GOT3 (cell line): ENCODE data around the gene METAP1.
"Not testable (repeated sequence)": the region's sequence is repeated elsewhere in the genome, so short reads cannot be mapped to it uniquely, and the experiment has no call there.

Source experiments
- DNase-seq: peaks from one replicate; lab custom pipeline; 2025; ENCODE audit warnings: mixed read lengths; lab: John Stamatoyannopoulos, UW

Gene METAP1

DNA sequence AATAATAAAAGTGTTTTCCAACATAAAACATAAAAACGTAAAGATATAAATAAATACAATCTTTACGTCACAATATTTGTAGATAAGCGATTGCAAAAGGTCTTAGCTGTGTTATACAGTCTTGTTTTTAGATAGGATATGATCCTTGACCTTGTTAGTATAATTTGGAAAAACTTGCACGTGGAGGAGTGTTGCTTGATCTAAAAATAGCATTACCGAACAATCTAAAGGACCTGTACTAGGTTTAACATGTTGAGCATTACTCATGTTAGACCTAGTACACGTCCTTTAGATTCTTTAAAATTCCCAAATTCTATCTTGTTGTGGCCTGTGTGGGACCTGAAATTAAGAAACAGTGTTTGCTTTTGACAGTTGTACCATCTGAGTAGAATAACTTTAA, 1.6 kb downstream of the METAP1 start:
- no peak for DNase-seq

DNA sequence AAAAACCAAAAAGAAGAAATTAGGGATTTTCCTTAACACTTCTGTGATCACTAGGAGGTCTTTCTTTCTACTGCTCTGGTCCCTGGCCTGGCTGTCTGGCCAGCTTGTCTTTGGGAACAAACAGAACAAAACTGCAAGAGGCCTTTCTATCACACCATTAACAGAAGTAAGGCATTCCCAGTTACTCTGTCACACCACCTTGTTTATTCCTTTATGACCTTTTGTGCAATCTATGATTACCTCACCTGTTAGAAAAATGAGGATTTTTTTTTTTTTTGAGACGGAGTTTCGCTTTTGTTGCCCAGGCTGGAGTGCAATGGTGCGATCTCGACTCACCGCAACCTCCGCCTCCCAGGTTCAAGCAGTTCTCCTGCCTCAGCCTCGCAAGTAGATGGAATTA, 3.0 kb downstream of the METAP1 start:
- DNase-seq: no peak

- DNase-seq: no peak
Measured at GRCh38 chr4:99002279-99002678, 6.8 kb downstream of the METAP1 start.

GRCh38 chr4:99008051-99008450, 12.5 kb downstream of the METAP1 start:
- DNase-seq: no peak

DNA sequence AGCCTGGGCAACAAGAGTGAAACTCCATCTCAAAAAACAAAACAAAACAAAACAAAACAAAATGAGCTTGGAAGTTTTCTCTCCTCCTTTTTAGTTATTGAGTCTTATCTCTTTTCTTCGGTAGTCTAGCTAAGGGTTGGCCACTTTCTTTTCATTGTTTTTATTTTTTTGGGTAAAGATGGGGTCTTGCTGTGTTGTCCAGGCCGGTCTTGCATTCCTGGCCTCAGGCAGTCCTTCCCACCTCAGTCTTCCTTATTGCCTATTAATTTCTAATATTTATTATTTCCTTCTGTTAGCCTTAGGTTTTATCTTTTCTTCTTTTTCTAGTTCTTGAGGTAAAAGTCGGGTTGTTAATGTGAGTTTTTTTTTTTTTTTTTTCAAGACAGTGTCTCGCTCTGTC, 16.4 kb downstream of the METAP1 start:
- no peak for DNase-seq

DNA sequence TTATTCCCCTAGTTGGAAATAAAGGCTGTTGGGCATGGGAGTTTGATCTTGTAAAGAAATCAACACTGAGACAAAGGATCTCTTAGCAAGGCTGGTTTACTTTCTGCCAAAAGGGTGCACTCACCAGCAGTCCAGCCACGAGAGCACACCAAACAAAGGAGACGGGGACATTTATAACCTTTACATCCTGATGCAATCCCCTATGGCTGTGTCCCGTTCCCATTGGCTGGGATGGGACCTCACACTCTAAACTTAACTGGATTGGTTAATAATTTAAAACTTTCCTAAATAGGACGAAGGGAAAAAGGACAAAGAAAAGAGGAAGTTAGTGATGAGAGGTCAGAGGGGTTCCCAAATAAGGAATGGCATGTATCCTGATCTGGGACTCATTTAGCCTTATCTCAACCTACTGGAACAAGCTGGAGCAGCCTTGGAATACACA, 17.9 kb downstream of the METAP1 start:
- no peak for DNase-seq

GRCh38 chr4:99013884-99014523, 18.5 kb downstream of the METAP1 start:
- no peak for DNase-seq

DNA sequence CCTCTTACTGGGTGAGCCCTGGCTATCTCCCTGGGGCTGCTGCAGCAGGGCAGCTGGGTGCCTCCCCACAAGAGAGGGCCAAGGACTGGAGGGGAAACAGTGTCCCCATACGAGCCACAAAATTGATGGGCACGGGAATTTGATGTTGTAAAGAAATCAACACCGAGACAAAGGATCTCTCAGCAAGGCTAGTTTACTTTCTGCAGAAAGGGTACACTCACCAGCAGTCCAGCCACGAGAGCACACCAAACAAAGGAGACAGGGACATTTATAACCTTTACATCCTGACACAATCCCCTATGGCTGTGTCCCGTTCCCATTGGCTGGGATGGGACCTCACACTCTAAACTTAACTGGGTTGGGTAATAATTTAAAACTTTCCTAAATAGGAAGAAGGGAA, 25.9 kb downstream of the METAP1 start:
- DNase-seq: no peak

DNA sequence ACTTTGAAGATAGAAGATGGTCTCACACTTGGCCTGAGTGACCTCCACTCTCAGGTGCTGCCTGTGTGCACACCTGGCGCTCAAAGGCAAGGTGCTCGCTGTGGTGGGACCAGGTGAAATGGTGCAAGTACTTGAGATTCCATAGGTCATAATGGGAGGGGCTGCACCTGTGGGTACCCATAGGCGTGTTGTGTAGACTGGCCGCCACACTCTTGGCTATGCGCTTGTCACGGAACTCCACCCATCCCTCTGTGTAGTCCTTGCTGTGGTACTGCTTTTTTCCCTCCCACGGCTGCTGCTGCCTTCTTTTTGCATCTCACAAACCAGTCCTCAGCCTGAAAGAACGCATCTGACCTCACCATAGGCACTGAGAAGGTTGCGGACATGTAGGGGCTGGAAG, 27.0 kb downstream of the METAP1 start:
- DNase-seq: no peak

GRCh38 chr4:99023800-99024251, 28.3 kb downstream of the METAP1 start:
- DNase-seq: not testable (repeated sequence)

DNA sequence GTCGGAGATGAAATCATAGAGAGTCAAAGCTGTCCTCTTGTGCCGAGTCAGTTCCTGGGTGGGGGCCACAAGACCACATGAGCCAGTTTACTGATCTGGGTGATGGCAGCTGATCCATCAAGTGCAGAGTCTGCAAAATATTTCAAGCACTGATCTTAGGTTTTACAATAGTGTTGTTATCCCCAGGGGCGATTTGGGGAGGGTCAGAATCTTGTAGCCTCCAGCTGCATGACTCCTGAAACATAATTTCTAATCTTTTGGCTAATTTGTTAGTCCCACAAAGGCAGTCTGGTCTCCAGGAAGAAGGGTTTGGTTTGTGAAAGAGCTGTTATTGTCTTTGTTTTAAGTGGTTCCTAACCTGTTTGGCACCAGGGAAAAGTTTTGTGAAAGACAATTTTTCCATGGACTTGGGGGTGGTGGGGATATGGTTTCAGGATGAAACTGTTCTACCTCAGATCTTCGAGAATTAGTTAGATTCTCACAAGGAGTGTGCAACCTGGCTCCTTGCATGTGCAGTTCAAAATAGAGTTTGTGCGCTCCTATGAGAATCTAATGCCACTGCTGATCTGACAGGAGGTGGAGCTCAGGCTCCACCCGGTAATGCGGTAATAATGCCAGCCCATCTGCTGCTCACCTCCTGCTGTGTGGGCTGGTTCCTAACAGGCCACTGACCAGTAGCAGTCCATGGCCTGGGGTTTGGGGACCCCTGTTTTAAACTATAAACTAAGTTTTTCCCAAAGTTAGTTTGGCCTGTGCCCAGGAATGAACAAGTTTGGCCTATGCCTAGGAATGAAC, 29.2 kb downstream of the METAP1 start:
- DNase-seq: no peak

- DNase-seq: no peak
Measured at GRCh38 chr4:99025506-99025905, 30.0 kb downstream of the METAP1 start.

DNA sequence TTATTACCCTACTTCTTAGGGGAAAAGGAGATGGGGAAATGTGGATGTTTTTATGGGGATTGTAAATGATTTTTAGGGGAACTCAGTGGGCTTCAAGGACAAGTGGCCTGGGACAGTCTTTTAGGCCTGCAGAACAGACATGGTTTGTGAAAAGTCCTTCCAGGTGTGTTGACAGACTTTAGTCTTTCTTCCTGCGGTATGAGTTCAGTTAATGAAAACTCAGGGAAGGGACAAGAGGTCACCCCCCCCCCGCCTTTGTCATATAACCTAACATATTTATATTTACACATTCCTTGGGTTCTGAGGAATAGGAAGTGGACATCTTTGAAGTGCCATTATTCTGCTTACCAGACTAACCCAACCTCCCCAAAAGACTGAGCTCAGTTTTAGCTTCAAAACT, 31.8 kb downstream of the METAP1 start:
- no peak for DNase-seq

- DNase-seq: no peak
Measured at GRCh38 chr4:99028187-99028586, 32.7 kb downstream of the METAP1 start.

- DNase-seq: no peak
Measured at GRCh38 chr4:99029018-99029735, 33.7 kb downstream of the METAP1 start.

- DNase-seq: no peak
Measured at GRCh38 chr4:99029852-99030251, 34.3 kb downstream of the METAP1 start.

- DNase-seq: no peak
Measured at GRCh38 chr4:99033956-99034355, 38.4 kb downstream of the METAP1 start.

GRCh38 chr4:99038213-99038612, 42.7 kb downstream of the METAP1 start:
- DNase-seq: no peak

- DNase-seq: no peak
Measured at GRCh38 chr4:99043346-99043745, 47.8 kb downstream of the METAP1 start.

GRCh38 chr4:99047710-99048109, 52.2 kb downstream of the METAP1 start:
- DNase-seq: no peak

GRCh38 chr4:99052902-99053301, 57.4 kb downstream of the METAP1 start:
- DNase-seq: no peak

DNA sequence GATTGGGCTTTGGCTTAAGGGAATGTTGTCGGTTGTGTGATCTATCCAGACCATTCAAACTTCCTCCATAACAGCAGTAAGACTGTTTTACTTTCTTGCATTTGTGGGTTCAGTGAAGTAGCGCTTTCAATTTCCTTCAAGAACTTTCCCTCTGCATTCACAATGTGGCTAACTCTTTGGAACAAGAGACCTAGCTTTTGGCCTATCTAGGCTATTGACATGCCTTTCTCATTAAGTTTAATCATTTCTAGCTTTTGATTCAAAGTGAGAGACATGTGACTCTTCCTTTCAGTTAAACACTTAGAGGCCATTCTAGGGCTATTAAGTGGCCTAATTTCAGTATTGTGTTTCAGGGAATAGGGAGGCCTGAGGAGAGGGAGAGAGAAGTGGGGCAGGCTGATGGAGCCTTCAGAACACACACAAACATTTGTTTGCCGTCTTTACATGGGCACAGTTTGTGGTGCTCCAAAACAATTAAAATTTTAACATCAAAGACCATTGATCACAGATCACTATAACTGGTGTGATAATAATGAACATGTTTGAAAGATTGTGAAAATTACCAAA, 59.0 kb downstream of the METAP1 start:
- DNase-seq: no peak

- DNase-seq: no peak
Measured at GRCh38 chr4:99058228-99058627, 62.7 kb downstream of the METAP1 start.
